ENCODE data around the gene KDR. TPM values are rescaled to one million over a fixed set of nuclear protein-coding genes. Genes with fewer than 3 reads are reported as not detected.
A peak's percentile ranks its signal among the peaks of the same experiment; 100 is the strongest.

Gene KDR
- total RNA-seq, 6 donors from 2014 or later: 22.0 to 53.1 (median 35.7) TPM

DNA sequence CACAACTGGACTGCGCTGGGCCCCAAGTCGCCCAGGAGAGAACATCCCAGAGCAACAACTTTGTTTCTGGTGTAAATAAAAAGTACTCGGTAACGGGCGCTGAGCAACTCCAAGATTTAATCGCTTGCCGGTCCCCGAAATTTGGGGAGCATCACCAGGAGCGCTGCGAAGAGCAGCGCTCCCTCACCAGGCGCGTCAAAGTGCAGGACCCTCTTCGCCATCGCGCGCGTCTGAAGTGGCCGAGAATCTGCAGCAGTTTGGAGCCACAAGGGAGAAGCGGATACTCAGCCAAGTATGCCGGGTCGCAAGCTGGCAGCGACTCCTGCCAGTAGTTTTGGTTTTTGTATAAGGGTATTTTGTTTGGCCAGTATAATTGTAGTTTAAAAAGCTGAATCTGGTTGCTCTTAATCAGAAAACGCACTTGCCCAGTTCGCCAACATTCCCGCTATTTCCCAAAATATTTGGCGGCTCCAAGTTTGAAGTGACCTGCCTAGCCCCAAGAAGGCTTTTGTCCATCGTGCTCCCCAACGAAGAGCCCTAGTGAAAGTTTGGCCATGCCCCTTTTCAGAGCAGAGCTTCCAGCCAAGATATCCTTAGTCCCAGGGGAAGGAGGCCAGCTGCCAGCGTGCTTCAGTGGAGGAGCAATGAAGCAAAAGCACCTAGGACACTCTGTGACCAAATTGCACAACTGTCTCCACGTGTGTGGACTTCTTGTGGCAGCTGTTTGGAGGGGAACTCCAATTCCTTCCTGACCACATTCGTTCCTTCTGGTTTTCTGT is 557 bp upstream of the KDR start:
- Histone ChIP-seq H3K4me3 (peak overlapping the region; percentile 35 to 76 (median 63)), H3K9me3 (no peaks in the 10 kb centered on the region), H3K27ac (peak overlapping the region in 3 of 4 donors; percentile 70 to 76 (median 75)), H3K36me3 (no peaks in the 10 kb centered on the region), H3K4me1 (peaks cover 0 to 19% (median 8%) of the 10 kb centered on the region in 4 donors), H3K27me3 (peaks cover 0 to 9% (median 2%) of the 10 kb centered on the region in 4 donors)
- DNase-seq (peak in 1 of 2 donors; percentile 25), ATAC-seq (ENCODE audit: low FRiP score in 2 of 2) (peak in 1 of 2 donors; percentile 25)
- TF ChIP-seq EP300 (IDR thresholded peaks at IDR 0.05) (peak in 1 of 4 donors; percentile 18), POLR2A (IDR thresholded peaks at IDR 0.05) (no peak)
- WGBS, 2 donors: 3% methylated on average over 12 to 31 of the region's 32 CpGs

DNA sequence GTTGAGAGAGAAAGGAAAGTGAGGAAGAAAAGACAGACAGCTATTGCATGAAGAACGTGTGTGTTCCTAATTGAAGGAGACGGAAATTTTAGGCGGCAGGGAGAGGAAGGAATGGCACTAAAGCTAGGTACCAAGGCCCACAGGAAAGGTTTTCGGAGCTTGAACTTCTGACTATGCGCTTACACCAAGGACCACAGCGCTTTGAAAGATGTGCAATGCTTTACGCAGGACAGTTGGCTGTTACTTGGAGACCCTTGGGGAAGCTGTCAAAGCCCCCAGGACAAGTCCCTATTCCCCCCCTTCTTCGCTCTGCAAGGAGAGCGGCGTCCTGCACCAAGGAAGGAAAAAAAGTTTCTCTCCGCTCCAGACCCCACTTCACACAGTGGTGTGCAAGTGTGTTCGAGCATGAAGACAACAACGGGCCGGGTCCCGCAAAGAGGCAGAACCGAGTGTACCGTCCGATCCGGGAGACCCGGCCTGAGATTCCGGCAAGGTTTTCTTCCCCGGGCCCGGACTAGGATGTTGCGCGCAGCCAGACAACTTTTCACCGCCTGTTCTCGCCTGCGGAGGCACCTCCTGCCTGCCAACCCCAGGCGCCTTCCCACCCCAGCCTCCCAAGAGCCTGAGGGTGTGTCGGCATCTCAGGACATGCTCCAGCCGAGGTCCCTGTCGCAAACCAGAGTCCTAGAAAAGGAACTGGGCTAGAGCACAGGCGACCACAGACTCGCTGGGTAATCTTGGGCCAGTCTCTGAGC is 896 bp downstream of the KDR start:
- no peaks in the 10 kb centered on the region for H3K9me3 ChIP-seq
- peaks cover 0 to 9% (median 2%) of the 10 kb centered on the region in 4 donors for H3K27me3 ChIP-seq
- H3K4me1 ChIP-seq: peaks cover 0 to 19% (median 8%) of the 10 kb centered on the region in 4 donors
- peak overlapping the region; percentile 70 to 79 (median 76) for H3K27ac ChIP-seq
- no peaks in the 10 kb centered on the region for H3K36me3 ChIP-seq
- H3K4me3 ChIP-seq: peak overlapping the region; percentile 35 to 76 (median 63)
- ATAC-seq (ENCODE audit: low FRiP score in 2 of 2) (peak; percentile 51 to 70), DNase-seq (peak in 1 of 2 donors; percentile 33)
- 16 to 22% methylated on average over 22 to 34 of the region's 34 CpGs for WGBS, 2 donors
- TF ChIP-seq, protein P1, sequence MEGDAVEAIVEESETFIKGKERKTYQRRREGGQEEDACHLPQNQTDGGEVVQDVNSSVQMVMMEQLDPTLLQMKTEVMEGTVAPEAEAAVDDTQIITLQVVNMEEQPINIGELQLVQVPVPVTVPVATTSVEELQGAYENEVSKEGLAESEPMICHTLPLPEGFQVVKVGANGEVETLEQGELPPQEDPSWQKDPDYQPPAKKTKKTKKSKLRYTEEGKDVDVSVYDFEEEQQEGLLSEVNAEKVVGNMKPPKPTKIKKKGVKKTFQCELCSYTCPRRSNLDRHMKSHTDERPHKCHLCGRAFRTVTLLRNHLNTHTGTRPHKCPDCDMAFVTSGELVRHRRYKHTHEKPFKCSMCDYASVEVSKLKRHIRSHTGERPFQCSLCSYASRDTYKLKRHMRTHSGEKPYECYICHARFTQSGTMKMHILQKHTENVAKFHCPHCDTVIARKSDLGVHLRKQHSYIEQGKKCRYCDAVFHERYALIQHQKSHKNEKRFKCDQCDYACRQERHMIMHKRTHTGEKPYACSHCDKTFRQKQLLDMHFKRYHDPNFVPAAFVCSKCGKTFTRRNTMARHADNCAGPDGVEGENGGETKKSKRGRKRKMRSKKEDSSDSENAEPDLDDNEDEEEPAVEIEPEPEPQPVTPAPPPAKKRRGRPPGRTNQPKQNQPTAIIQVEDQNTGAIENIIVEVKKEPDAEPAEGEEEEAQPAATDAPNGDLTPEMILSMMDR (IDR thresholded peaks at IDR 0.05): no peak
- TF ChIP-seq POLR2A (IDR thresholded peaks at IDR 0.05) (no peak), EP300 (IDR thresholded peaks at IDR 0.05) (no peak), POLR2AphosphoS5 (IDR thresholded peaks at IDR 0.05) (no peak)

DNA sequence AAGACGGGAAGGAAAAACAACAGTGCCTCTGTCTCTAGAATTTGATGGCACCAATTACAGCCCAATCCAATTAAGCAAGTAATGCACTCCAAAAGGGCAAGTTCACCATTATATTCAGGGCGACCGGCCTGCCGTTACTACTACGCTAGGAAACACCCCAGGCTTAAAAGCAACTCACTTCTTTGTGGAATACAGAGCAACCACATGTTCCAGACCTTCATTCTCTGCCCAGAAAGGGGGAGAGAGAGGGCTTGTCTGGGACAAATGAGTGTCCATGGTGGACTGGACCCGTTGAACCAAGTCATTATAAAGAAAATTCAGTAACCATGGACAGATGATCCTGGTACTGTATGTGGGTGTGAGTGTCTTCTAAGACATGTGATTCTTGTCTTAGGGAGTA is 1.6 kb downstream of the KDR start:
- Histone ChIP-seq H3K36me3 (no peaks in the 10 kb centered on the region), H3K4me1 (peaks cover 0 to 19% (median 8%) of the 10 kb centered on the region in 4 donors), H3K4me3 (peak overlapping the region; percentile 35 to 76 (median 63)), H3K27ac (peak overlapping the region in 3 of 4 donors; percentile 15 to 76 (median 75)), H3K9me3 (no peaks in the 10 kb centered on the region), H3K27me3 (peaks cover 0 to 9% (median 2%) of the 10 kb centered on the region in 4 donors)
- DNase-seq: no peak
- no peak for ATAC-seq (ENCODE audit: low FRiP score in 2 of 2)
- TF ChIP-seq, protein P1 (IDR thresholded peaks at IDR 0.05): no peak
- TF ChIP-seq POLR2A (IDR thresholded peaks at IDR 0.05): no peak
- TF ChIP-seq EP300 (IDR thresholded peaks at IDR 0.05): no peak
- TF ChIP-seq POLR2AphosphoS5 (IDR thresholded peaks at IDR 0.05): no peak
- WGBS, 2 donors: 52 to 66% methylated on average over 6 of the region's 6 CpGs

DNA sequence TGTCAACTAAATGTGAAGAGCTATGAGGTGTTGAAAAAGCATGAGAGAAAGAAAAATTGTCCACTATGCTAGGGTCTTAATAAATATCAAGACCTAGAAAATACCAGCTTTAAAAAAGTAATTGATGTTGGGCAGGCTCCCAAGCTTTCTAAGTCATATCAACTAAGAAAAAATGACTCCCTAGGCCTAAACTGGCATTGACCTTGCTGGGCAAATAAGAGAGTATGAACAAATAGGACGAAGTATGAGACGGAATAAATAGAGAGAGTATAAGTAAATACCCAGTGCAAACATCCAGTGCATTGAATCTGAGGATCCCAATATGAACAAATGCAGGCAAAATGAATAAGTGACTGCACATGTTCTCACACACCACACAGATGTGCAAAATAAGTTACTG is 3.2 kb downstream of the KDR start:
- 52 to 58% methylated on average over 2 of the region's 2 CpGs for WGBS, 2 donors
- Histone ChIP-seq H3K9me3 (no peaks in the 10 kb centered on the region), H3K27me3 (peaks cover 0 to 9% (median 2%) of the 10 kb centered on the region in 4 donors), H3K27ac (peak overlapping the region in 3 of 4 donors; percentile 5 to 75 (median 38)), H3K36me3 (peaks cover 0 to 3% (median 0%) of the 10 kb centered on the region in 4 donors), H3K4me1 (peaks cover 5 to 25% (median 9%) of the 10 kb centered on the region in 4 donors), H3K4me3 (peak overlapping the region in 1 of 4 donors; percentile 76)
- TF ChIP-seq POLR2AphosphoS5 (IDR thresholded peaks at IDR 0.05): no peak
- TF ChIP-seq, protein P1 (IDR thresholded peaks at IDR 0.05): no peak
- no peak for TF ChIP-seq POLR2A (IDR thresholded peaks at IDR 0.05)
- no peak for TF ChIP-seq EP300 (IDR thresholded peaks at IDR 0.05)
- DNase-seq: no peak
- no peak for ATAC-seq (ENCODE audit: low FRiP score in 2 of 2)

DNA sequence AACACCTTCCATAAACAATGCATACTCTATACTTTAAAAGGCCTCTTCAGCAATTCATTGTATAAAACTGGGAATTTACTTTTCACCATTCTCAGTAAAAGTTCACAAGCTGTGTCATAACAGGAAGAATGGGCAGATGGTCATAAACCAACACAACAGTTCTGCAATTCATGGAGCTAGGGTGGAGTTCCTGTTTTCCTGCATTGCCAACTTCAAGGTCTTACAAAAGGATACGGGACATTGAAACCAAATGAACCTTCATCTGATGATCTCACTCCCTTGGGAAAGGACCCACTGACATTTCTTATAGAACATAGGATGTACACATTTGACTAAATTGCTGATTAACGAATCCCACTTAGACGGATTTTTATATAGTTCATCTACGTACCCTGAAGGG is 4.1 kb downstream of the KDR start:
- H3K36me3 ChIP-seq: peaks cover 0 to 3% (median 0%) of the 10 kb centered on the region in 4 donors
- no peaks in the 10 kb centered on the region for H3K9me3 ChIP-seq
- no peak for ATAC-seq (ENCODE audit: low FRiP score in 2 of 2)
- H3K27me3 ChIP-seq: peaks cover 0 to 9% (median 2%) of the 10 kb centered on the region in 4 donors
- TF ChIP-seq POLR2A (IDR thresholded peaks at IDR 0.05): no peak
- TF ChIP-seq, protein P1 (IDR thresholded peaks at IDR 0.05): no peak
- peak; percentile 54 to 64 for TF ChIP-seq POLR2AphosphoS5 (IDR thresholded peaks at IDR 0.05)
- TF ChIP-seq EP300 (IDR thresholded peaks at IDR 0.05): peak in 2 of 4 donors; percentile 11 to 39
- no peak overlapping the region for H3K4me3 ChIP-seq
- no peak for DNase-seq
- H3K27ac ChIP-seq: peak overlapping the region in 3 of 4 donors; percentile 7 to 75 (median 37)
- 72 to 75% methylated on average over 4 of the region's 4 CpGs for WGBS, 2 donors
- H3K4me1 ChIP-seq: peaks cover 6 to 25% (median 11%) of the 10 kb centered on the region in 4 donors
